G401.6 (cell line): Measurements from ENCODE around the gene PPP2R2C.

ENCODE experiments used
- FAIRE-seq: peaks from 2 replicates; lab custom pipeline; 2012; peaks lifted over from hg19 to GRCh38; lab: Jason Lieb, UNC

Gene PPP2R2C

GRCh38 chr4:6423575-6423974 lies 48.8 kb downstream of the PPP2R2C start:
- no peak for FAIRE-seq

GRCh38 chr4:6422866-6423265 lies 49.5 kb downstream of the PPP2R2C start:
- FAIRE-seq, result no peak

- FAIRE-seq, result no peak
Measured at GRCh38 chr4:6422105-6422504, 50.3 kb downstream of the PPP2R2C start.

- FAIRE-seq, result no peak
Measured at GRCh38 chr4:6421397-6421796, 51.0 kb downstream of the PPP2R2C start.

- no peak for FAIRE-seq
Measured at GRCh38 chr4:6420972-6421371, 51.4 kb downstream of the PPP2R2C start.

GRCh38 chr4:6420036-6420435 lies 52.4 kb downstream of the PPP2R2C start:
- no peak for FAIRE-seq

- FAIRE-seq, result no peak
Measured at GRCh38 chr4:6419452-6420028, 52.9 kb downstream of the PPP2R2C start.

- FAIRE-seq, result no peak
Measured at GRCh38 chr4:6418193-6418755, 54.1 kb downstream of the PPP2R2C start.

- FAIRE-seq, result no peak
Measured at GRCh38 chr4:6417516-6418050, 54.8 kb downstream of the PPP2R2C start.

GRCh38 chr4:6416518-6417286 lies 55.7 kb downstream of the PPP2R2C start:
- FAIRE-seq, result no peak

GRCh38 chr4:6415031-6415705 lies 57.2 kb downstream of the PPP2R2C start:
- FAIRE-seq, result no peak

GRCh38 chr4:6414578-6414977 lies 57.8 kb downstream of the PPP2R2C start:
- FAIRE-seq, result no peak

- FAIRE-seq, result no peak
Measured at GRCh38 chr4:6410664-6411063, 61.8 kb downstream of the PPP2R2C start.

GRCh38 chr4:6410068-6410467 lies 62.3 kb downstream of the PPP2R2C start:
- FAIRE-seq, result no peak

- FAIRE-seq, result no peak
Measured at GRCh38 chr4:6409381-6409780, 63.0 kb downstream of the PPP2R2C start.

- FAIRE-seq, result no peak
Measured at GRCh38 chr4:6408263-6408662, 64.2 kb downstream of the PPP2R2C start.

GRCh38 chr4:6405397-6405706 lies 67.1 kb downstream of the PPP2R2C start:
- FAIRE-seq, result no peak

GRCh38 chr4:6404611-6405396 lies 67.6 kb downstream of the PPP2R2C start:
- no peak for FAIRE-seq

- FAIRE-seq, result no peak
Measured at GRCh38 chr4:6403400-6403685, 69.1 kb downstream of the PPP2R2C start.

GRCh38 chr4:6402566-6403399 lies 69.6 kb downstream of the PPP2R2C start:
- no peak for FAIRE-seq

GRCh38 chr4:6401797-6402196 lies 70.6 kb downstream of the PPP2R2C start:
- FAIRE-seq, result no peak
